Cerebellar nuclear complex (tissue), 1 donor: ENCODE results near the gene TSPEAR.

ENCODE experiments used
- DNase-seq, 2 experiments: peaks; one replicate each; lab custom pipeline; 2025; lab: John Stamatoyannopoulos, UW

The TSPEAR gene

DNA sequence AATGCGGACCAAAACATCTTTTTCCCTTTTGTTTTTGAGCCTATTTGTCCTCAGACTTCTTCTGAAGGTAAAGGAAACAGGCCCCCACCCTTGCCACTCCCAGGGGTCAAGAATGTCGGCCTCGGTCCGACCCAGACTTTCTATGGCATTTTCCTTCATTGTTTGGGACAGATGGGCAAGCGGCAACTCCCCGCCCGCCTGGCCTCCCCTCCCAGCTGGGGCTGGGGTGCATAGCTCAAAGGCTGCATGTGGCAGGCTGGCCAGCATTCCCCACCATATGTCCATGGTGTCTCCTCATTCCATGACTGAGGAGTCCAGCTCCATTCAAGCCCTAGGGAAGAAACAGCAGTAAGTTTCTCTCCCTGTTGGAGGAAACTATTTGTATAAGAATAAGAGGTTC is 29.4 kb upstream of the TSPEAR start:
- no peak for DNase-seq

DNA sequence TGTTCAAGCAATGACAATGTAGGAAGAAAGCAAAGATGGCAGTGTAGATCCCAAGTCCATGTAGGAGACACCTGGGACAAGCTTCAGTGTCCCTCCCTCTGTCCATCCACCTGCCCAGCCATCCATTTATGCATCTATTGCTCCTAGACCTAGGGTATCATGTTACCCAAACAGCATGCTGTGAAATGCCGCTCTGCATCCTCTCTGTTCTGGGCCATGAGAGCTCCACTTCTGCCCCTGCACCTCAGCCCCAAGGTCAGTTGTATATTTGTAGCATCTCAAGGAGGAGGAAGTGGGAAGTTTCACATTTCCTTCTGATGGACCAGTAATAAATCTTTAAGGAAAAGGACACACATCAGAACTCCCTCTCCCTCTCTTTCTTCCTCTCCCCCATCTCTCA is 27.9 kb upstream of the TSPEAR start:
- DNase-seq: no peak

DNA sequence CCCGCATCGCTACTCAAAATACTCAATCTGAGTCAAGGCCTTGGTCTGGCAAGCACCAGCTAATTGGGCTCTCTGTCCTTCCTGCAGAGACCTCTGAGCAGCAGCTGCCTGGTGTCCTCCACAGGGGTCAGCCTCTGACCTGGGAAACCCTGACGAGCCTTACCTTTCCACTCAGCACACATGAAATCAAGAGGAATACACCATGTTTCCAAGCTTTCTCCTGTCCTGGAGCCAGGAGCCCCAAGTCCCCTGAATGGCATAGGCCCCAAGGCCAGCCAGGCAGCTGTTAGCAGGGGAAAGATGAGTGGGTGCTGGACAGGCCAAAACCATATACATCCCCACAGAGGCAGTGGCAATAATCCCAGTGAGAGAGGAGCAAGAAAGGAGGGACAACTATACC is 27.2 kb upstream of the TSPEAR start:
- no peak for DNase-seq

DNA sequence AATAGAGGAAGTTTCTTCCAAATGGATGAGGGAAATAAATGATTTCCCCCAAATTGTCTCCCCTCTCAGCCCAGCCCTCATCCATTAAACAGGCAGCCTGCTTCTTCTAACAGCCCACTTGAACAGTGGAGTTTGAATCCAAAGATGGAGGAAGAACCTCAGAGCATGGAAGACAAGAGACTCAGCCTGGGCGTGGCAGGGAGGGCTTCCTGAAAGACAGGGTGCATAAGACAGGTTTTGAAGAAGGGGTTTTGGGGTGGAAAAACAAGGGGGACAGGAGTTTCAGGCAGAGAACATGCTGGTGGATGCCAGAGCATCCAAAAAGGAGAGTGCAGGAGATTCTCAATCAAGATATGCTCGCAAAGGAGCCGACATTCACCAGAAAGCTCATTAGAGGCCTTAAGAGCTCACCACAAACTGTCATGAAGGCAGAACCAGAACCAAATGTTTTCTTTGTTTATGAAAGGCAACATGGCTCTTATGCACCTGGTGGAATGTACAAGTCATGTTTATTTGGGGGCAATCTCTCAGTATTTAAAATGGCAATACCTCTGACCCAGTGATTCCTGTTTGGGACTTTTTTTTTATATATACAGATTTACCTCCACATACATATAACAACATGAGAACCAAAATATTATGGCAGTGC is 26.5 kb upstream of the TSPEAR start:
- no peak for DNase-seq

DNA sequence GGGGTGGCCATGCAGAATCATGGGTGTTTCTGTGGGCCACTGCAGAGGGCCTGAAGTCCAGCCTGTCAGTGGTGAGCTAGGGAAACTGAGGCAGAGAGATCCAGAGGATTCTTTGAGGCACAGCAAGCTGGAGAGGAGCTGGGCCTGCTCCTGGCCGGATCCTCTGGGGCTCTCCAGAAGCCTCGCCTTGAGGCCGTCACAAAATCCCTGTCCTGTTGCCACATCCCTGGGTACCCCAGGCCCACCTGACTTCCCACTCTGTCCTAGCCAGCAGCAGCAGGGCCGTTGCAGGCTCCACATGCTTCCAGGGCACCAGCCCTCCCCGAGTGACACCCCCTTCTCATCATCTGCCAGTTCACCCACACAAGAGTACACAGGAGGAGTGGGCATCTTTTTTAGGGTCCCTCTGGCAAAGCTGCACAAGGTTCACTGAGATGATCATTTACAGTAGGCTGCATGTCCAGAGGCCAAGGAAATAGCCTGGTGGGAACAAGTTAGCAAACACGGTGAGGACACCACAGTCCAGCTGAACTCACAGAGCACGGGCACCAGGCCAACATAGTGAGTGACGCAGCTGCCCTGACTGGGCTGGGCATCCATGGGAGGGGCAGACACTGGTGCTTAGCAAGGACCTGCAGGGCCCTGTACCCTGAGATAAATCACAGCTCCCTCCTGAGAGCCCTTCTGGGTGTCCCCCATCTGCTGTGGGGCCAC is 25.1 kb upstream of the TSPEAR start:
- no peak for DNase-seq

DNA sequence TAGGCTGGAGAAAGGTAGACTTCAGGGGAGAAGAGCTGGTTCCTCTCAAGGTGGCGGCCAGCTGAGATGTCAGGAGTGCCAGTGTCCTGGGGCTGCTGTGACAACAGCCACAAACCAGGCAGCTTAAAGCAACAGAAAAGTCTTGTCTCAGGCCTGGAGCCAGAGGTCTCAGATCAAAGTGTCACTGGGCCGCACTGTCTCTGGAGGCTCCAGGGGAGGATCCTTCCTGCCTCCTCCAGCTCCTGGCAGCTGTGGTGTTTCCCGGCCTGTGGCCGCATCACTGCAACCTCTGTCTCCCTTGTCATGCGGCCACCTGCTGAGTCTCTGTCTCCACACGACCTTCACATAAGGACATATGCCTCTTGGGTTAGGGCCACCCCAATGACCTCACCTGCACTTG is 24.4 kb upstream of the TSPEAR start:
- no peak for DNase-seq

DNA sequence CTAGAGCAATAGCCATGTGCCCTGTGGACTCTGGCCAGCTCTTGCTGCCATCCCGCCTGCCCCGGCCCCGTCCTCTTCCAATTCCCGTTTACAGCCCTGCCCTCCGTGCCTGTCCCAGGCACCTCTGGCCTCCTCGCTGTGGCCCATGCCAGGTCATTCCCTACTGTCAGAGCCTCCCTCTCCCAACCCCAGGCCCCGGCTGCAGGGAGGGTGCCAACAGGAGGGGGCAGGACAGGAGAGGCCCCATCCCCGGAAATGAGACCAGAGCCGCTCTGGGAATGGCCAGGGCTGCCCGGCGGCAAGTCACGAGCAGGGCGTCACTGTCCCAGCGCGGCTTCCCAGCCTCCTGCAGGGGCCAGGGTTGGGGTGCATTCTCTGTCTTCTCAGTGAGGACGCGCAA is 23.5 kb upstream of the TSPEAR start:
- DNase-seq: no peak

DNA sequence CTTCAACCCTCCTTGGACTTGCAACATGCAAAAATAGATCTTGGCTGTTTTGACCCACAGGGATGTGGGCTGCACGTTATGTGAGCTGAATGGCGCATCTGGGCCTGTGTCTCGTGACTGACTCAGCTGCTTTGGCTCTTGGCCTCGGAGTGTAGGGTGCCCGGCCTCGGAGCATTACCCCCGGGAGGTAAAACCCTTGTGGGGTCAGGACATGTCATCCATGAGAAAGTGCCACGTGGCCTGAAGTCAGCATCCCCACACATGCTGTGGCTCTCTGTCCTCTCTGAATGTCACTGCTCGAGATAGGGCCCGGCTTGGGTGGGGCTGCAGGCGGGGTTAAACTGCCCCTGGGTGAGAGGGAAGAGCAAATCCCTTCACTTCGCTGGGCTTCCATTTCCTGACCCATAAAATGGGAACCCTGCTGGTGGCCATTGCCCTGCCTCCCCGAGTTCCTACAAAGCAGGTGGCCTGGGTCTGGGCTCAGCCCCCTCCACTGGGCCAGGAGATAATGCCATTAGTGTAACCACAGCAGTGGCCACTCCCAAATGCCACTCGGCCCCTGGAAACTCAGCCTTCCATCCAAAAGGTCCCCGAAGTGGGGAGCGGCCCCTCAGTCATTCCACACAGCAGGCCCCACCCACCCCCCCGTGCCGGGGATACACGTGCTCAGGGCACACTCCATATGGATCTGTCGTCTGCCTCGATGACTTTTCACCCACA is 22.8 kb upstream of the TSPEAR start:
- DNase-seq: no peak

DNA sequence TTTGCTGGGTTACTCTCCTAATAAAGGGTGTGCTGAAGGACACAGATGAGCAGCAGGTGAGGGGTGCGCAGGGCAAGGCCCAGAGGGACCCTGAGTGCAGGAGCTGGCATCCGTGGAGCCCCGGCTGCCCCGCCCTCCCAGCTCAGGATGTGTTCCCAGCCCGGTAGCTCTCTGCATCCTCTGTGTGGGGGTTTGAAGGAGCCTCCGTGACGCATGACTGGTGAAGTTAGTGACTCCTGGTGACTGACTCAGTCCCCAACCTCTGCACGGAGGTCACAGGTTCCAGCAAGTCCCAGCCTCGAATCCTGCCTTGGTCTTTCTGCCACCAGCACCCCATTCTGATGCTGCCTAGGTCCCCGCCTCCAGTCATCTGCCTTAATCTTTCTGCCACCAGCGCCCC is 21.6 kb upstream of the TSPEAR start:
- no peak for DNase-seq

DNA sequence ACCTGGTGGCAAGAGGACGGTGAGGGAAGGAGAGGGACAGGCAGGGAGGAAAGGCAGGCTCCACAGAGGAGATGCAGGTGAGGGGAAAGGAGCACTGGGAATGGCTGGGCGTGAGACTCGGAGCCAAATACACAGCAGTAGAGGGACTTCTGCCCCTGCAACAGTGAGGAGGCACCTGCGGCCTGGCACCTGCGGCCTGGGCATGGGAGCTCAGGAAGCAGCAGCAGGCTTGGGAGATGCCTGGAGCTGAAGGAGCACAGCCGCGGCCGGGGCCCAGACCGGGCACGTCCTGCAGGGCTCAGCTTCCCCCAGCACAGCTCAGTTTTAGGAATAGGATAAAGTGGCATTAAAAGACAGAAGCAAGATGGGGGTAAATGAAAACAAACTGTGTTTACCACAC is 20.9 kb upstream of the TSPEAR start:
- no peak for DNase-seq

DNA sequence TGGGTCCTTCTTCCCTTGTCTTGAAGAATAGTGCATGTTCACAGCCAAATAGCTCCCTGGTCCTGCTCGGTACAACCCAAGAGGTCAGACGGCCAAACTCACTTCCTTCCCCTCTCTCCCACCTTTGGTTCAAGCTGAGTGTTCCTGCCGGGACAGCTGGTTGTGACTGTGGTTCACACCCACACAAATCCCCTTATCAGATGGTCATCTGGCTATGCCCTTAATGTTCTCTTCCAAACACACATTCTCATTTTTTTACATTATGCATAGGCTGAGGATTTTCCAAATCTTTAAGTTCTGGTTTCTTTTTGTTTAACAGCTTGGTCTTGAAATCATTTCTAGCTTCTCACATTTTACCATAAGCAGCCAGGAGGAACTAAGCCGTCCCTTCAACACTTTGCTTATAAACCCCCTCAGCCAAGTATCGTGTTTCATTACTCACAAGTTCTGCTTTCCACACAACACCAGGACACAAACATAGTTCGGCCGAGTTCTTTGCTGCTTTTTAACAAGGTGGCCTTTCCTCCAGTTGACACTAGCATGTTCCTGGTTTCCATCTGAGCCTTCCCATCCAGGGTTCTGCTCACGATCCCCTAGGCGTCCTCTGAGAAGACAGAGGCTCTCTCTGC is 19.7 kb upstream of the TSPEAR start:
- no peak for DNase-seq

DNA sequence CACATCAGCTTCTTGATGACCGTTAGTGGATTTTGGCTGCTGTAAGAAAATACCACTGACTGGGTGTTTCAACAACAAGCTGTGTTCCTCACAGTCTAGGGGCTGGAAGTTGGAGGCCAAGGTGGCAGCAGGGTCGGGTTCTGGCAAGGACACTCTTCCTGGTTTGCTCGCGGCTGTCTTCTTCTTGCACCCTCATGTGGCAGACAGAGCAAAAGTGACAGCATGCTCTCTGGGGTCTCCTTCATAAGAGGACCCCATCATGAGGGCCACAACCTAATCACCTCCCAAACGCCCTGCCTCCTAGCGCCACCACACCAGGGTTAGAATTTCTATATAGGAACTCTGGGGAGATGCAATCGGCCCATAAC is 18.6 kb upstream of the TSPEAR start:
- DNase-seq: no peak

DNA sequence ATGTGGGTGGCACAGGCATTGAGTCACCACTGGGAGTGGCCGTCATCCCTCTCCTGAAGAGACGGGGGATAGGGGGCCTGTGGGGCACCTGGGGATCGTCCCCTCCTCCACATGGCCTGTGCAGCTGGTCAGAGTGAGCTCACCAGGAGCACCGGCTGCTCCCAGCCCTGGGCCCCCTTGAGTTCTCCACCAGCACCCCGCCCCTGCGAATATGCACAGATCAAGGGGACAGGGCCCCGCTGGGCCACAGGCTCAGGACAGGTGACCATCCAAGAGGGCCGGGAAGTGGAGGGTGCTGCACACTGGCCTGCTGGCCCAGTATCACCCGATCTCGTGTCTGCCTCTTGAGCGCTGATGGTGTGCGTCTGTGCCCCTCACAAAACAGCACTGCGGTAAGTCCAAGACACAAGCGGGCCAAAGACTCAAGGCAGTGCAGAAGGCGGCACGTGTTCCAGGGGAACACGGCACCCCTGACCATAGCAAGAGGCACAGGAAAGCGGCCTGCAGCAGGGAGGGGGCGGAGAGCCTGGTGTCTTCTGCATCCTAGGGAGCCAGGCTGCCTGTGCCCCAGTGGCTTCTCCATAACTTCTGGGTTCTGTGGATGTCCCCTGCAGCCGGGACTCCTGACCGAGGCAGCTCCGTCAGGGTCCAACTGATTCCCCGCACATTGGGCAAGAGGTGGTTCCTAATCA is 18.1 kb upstream of the TSPEAR start:
- DNase-seq: no peak

DNA sequence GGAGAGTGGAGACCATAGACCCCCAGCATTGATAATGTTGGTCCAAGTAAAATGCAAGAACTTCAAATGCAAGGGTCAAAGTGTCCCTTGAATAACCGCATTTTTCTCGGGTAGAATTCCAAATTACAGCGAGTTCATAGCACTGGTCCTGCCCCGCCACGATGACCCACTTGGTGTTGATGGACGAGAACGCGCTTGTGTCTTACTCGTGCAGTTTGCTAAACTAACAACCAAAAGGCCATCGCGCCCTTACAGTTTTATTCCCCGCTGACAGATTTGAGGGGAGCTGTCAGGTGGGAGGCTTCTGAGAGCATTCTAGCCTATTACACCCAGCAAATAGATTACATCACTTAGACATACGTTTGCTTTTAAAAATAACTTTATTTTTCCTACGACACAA is 17.3 kb upstream of the TSPEAR start:
- no peak for DNase-seq

DNA sequence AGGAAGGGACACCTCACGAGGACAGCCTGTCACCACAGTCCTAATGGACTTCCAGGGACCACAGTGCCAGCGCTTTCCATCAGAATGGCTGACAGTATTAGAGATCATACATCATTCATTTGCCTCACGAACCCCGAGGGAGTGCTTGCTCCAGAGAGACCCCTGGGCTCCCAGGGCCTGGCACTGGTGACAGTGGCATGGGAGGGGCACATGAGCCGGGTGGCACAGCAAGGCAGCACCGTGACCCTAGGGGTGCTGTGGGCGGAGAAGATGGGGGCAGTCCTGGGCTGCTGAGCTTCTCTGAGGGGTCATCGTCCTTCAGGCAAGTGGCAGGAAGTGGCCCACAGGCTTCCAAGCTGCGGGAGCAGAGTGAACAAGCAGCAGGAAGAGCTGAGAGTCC is 16.4 kb upstream of the TSPEAR start:
- no peak for DNase-seq

DNA sequence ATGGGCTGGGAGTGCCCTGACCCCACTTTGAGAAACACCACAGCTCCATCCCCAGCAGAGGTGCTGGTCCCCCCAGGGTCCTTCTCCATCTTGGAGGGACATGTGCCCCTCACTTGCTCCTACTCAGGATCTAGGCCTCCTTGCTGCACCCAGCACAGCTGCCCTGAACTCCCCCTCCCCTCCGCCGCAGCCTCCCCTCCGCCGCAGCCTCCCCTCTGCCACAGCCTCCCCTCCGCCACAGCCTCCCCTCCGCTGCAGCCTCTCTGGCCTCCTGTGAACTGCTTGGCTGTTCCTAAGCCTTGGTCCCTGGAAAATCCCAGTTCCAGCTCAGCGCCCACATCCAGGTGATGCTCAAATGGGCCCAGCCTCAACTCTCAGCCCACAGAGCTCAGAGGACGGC is 15.9 kb upstream of the TSPEAR start:
- DNase-seq: no peak

DNA sequence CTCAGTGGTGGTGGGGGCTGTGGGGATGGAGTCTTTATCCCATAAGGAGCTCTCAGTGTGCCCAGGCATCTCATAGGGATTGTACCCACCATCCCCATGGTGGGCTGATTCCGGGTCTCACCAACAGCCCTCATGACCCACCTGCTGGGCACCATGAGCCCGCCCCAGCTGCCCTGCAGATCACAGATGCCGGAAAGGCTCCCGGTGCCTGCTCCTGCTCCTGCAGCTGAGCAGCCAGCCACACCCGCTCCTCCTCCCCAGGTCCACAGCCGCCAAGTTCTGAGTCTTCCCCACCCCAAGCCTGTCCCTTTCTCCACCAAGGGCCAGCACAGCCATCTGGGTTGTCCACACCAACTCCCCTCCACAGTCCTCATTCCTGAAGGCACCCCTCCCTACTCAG is 15.5 kb upstream of the TSPEAR start:
- no peak for DNase-seq

DNA sequence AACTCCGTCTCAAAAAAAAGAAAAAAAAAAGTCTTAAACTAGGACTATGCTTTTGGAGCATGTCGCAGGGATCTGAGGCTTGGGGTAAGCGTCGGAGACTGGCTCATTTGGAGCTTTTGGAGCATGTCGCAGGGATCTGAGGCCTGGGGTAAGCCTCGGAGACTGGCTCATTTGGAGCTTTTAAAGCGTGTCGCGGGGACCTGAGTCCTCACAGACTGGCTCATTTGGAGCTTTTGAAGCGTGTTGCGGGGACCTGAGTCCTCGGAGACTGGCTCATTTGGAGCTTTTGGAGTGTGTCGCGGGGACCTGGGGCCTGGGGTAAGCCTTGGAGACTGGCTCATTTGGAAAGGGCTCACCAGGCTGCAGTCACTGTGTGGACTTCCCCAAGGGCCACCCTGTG is 13.6 kb upstream of the TSPEAR start:
- no peak for DNase-seq

DNA sequence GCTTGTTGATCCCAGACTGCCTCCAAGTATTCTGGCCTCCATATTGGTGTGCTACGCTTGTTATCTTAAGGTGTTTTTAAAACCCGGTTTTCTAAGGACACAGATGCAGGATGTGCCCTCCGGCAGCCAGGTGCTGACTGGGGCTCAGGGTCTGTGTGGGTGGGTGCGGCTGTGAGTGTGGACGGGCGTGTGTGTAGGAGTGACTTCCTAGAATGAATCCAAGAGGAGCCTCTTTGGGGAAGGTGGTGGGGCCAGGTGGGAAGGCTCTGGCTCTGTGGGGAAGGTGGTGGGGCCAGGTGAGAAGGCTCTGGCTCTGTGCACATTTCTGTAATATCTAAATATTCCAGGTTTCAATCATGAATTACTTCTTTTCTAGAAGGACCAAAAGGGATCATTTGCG is 12.8 kb upstream of the TSPEAR start:
- no peak for DNase-seq

DNA sequence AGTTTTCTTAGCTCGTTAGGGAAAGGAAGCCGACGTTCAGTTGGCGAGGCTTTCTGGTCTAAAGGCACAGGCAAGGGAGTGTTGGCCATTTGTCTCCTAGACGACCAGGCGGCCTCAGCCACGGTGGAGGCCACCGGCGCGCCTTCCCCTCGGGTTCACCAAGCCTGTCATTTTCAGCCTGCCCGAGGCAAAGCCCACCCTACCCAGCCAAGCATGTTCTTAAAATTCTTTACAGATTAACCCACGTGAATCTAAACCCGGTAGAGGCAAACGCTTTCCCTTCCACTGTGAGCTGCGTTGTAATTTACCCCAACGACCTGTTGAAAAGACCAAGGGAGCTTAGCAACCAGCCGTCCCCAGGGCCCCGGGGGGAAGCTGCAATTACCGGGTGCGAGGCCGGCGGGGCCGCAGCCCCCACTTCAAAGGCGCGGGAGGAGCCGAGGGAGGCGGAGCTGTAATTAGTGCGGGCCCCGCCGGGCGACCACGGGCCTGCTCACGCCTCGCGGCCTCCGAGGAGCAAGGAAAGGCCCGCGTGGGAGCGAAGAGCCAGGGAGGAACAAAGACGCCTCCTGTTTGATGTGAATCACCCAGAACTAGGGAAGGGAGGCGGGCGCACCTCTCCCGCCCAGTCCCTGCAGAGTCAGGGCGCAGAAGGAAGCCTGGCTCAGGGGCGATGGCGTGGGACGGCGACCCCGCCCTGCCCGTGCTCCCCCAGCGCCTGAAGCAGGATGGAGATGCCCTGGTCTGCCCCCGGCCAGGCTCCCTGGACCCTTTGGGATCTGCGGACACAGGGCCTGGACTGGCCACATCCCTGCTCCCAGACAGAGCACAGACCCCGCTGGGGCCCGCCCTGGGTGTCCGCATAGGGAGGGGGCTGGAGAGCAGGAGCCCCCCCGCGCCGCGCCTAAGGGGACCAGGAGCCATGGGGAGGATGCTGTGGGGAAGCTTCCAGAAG is 12.1 kb upstream of the TSPEAR start:
- no peak for DNase-seq

DNA sequence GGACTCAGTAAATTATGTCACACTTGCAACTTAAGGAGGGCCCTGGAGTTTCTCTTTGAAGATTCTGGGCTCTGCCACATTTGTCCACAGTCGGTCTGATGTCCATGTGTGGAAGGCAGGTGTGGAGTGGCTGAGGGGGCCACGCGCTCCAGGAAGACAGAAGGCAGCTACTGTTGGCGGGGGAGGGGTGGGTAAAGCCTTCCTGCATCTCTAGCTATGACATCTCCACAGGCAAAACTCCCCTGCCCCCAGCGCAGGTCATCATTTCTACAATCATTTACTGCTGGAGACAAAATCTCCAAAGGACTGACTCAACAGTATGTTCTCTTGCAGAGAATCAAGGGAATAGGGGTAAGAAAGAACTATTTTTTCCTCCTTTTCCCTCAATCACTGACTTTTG is 11.4 kb upstream of the TSPEAR start:
- DNase-seq: no peak
